GM12891 (cell line): ENCODE measurements around the gene PCDHGB2.

Experiments used
- POLR2A ChIP-seq: IDR thresholded peaks from 2 replicates; pipeline ENCODE4 v1.6.1; 2011; ENCODE audit warnings: low read depth, low read length, control low read depth
- POLR2AphosphoS5 ChIP-seq: IDR thresholded peaks from 2 replicates; pipeline ENCODE4 v1.6.1; 2011; ENCODE audit warnings: low read depth, low read length, control low read depth
- TAF1 ChIP-seq: IDR thresholded peaks from 2 replicates; pipeline ENCODE4 v1.6.1; 2011; ENCODE audit warnings: low read depth, low read length, control low read depth

DNA sequence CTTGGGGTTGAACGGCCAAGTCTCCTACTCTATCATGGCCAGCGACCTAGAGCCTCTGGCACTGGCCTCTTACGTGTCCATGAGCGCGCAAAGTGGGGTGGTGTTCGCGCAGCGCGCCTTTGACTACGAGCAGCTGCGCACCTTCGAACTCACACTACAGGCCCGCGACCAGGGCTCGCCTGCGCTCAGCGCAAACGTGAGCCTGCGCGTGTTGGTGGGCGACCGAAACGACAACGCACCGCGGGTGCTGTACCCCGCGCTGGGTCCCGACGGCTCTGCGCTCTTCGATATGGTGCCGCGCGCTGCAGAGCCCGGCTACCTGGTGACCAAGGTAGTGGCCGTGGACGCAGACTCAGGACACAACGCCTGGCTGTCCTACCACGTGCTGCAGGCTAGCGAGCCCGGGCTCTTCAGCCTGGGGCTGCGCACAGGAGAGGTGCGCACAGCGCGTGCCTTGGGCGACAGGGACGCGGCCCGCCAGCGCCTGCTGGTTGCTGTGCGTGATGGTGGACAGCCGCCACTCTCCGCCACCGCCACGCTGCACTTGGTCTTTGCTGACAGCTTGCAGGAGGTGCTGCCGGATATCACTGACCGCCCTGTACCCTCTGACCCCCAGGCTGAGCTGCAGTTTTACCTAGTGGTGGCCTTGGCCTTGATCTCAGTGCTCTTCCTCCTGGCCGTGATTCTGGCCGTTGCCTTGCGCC is 39.9 kb downstream of the PCDHGB2 start:
- TF ChIP-seq POLR2A (no peak), POLR2AphosphoS5 (no peak), TAF1 (no peak)
